A549 treated with Mapracorat at 1 μM for 4 hours (cell line): Measurements from ENCODE around the gene PSPC1. TPM values are rescaled to one million over a fixed set of nuclear protein-coding genes. Genes with fewer than 3 reads are reported as not detected.

Source experiments
- total RNA-seq: library from RNA; stranded (reverse); fragments of 200-300 nt; extraction: Qiagen RNA extraction; gene quantifications from 5 replicates; pipeline ENCODE4 v1.2.3, GENCODE V29; 2022

PSPC1 gene
- total RNA-seq: 40.0 to 54.2 TPM (median 46.2 TPM) in 5 replicates

DNA sequence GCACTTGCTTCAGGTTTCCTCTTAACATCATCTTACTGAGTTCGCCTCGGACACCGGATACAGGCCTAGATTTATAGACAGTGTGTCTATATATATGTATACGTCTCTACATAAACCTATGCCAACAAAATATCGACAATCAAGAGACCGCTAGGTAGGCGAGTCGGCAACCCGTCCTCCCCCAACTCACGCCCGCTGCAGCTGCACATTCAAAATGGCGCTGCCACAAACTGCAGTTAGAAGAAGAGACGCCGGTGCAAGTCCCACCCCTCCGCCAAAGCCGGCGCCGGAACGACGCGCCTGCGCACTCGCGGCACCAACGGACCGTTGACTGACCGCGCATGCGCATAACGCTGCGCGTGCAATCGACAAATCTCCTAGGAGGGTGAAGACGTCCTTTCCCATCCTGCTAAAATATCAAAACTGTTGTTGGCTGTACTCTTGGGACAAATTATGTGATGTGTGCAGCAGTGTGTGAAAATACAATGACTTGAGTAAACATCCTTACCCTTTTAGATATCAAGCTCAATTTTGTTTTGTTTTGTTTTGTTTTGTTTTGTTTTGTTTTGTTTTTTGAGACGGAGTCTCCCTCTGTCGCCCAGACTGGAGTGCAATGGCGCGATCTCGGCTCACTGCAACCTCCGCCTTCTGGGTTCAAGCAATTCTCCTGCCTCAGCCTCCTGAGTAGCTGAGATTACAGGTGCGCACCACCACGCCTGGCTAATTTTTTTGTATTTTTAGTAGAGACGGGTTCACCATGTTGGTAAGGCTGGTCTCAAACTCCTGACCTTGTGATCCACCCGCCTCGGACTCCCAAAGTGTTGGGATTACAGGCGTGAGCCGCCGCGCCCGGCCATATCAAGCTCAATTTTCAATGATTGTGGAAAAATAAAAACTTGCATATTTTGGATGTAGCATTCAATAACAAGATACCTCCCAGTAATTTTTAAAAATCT is at the start of gene PSPC1:
Gene PSPC1 (minus strand): TSS at position 219 of the 956 bp plus-strand sequence. CDS start 188 bp downstream, at position 31.

Other genes starting within 250 kb of the PSPC1 start
- gene TPTE2, start 221.4 kb downstream of the PSPC1 start, total RNA-seq: not detected in 5 replicates
- 11.7 to 13.5 TPM (median 12.0 TPM) in 5 replicates for gene MPHOSPH8, start 149.3 kb downstream of the PSPC1 start, total RNA-seq
- gene ZMYM5, start 80.7 kb upstream of the PSPC1 start, total RNA-seq: 5.1 to 7.8 TPM (median 5.9 TPM) in 5 replicates
- 11.9 to 22.3 TPM (median 19.5 TPM) in 5 replicates for gene ZMYM2, start 175.8 kb upstream of the PSPC1 start, total RNA-seq